Bladder microvascular endothelial cell (primary cell): Measurements from ENCODE around the gene BOD1L1. TPM values are rescaled to one million over a fixed set of nuclear protein-coding genes. Genes with fewer than 3 reads are reported as not detected.

Experiments
- total RNA-seq: library from RNA; depleted of rRNA; stranded (reverse); fragments of >200 nt; gene quantifications from 2 replicates; pipeline ENCODE4 v1.2.3, GENCODE V29; 2014

Gene BOD1L1
- 14.7 and 39.5 TPM in 2 replicates for total RNA-seq

GRCh38 chr4:13627606-13628311 is at the start of gene BOD1L1:
TSS of gene BOD1L1 (minus strand) at chr4:13627725. CDS start at chr4:13627587, 138 bp downstream.

GRCh38 chr4:13543839-13544605 is 83.5 kb downstream of the BOD1L1 start, which contains the start of gene NKX3-2:
TSS of gene NKX3-2 (minus strand) at chr4:13544508. CDS start at chr4:13544414, 94 bp downstream.

Other genes starting within 250 kb of the BOD1L1 start
- gene RAB28, start 143.4 kb downstream of the BOD1L1 start, total RNA-seq: 8.3 and 13.5 TPM in 2 replicates
- gene NKX3-2, start 83.2 kb downstream of the BOD1L1 start, total RNA-seq: not detected in 2 replicates